HG03439 (cell line): ENCODE data around the gene ERN2.

Experiments
- ATAC-seq: cut with Tn5 transposase; IDR thresholded peaks from one replicate; pipeline ENCODE4 v1.9.1; 2021; ENCODE audit warnings: mild to moderate bottlenecking, moderate library complexity; ENCODE audit not compliant: unreplicated experiment

The ERN2 gene

GRCh38 chr16:23640931-23641765 is 71.9 kb downstream of the ERN2 start, which contains the start of the genes DCTN5 and PALB2:
DCTN5 (plus strand) TSS chr16:23641466; CDS start chr16:23641543, 77 bp downstream.
PALB2 (minus strand) TSS chr16:23641310; CDS start chr16:23641157, 153 bp downstream.
- peak; percentile 96 for ATAC-seq

GRCh38 chr16:23640615-23640930 is 72.4 kb downstream of the ERN2 start:
- ATAC-seq, result no peak
